Endothelial cell of umbilical vein (primary cell): ENCODE data around the gene SLC22A8. TPM values are rescaled to one million over a fixed set of nuclear protein-coding genes. Genes with fewer than 3 reads are reported as not detected.

Experiments
- BruUV-seq: library from RNA; stranded (reverse); fragments of 400-500 nt; replicated peaks from 2 replicates; lab custom pipeline; 2021; lab: Mats Ljungman, UMichigan
- CTCF ChIA-PET: fragments of 300-600, 350-600 bp; sonication (Branson Sonifier 250); formaldehyde crosslinking; loops from one replicate; lab custom pipeline; 2021; ENCODE audit warnings: antibody characterized with exemption, inconsistent platforms; lab: Charles Lee
- POLR2A ChIA-PET: fragments of 300-600, 350-600 bp; sonication (Branson Sonifier 250); formaldehyde crosslinking; loops from one replicate; lab custom pipeline; 2021; ENCODE audit warnings: antibody characterized with exemption, inconsistent platforms; lab: Charles Lee
- DNase-seq: peaks from one replicate; pipeline ENCODE4 v3.0.0-alpha.2; 2011; ENCODE audit warnings: low read depth, low spot score
- FAIRE-seq: peaks from 2 replicates; lab custom pipeline; 2011; peaks lifted over from hg19 to GRCh38; lab: Jason Lieb, UNC
- H2AFZ ChIP-seq: 2 replicates; pipeline ENCODE4 v1.6.0; 2012; ENCODE audit warnings: low read depth, low read length, control low read depth, inconsistent platforms
- H3K27ac ChIP-seq: 2 replicates; pipeline ENCODE4 v1.5.1; 2011; ENCODE audit warnings: low read depth, mild to moderate bottlenecking, control low read depth, low read length, moderate library complexity; ENCODE audit not compliant: insufficient read depth
- H3K27me3 ChIP-seq, 2 experiments: 2 replicates each; pipeline versions ENCODE4 v1.6.0 to v1.6.1; 2011; ENCODE audit warnings: low read length in 2 of 2, mixed read lengths in 1 of 2; ENCODE audit not compliant: control insufficient read depth in 2 of 2, insufficient read depth in 2 of 2
- H3K36me3 ChIP-seq, 2 experiments: 2 replicates in 1 of 2; 3 replicates in 1 of 2; pipeline ENCODE4 v1.5.1; 2011; ENCODE audit warnings: low read length in 2 of 2, mild to moderate bottlenecking in 1 of 2, moderate library complexity in 1 of 2; ENCODE audit not compliant: control insufficient read depth in 2 of 2, insufficient read depth in 2 of 2; ENCODE audit errors: extremely low read depth in 1 of 2
- H3K4me1 ChIP-seq: 3 replicates; pipeline ENCODE4 v1.5.1; 2011; ENCODE audit warnings: mild to moderate bottlenecking, low read length; ENCODE audit not compliant: control insufficient read depth, insufficient read depth; ENCODE audit errors: extremely low read depth
- H3K4me2 ChIP-seq: 2 replicates; pipeline ENCODE4 v1.6.1; 2011; ENCODE audit warnings: low read length, control low read depth, mixed read lengths; ENCODE audit not compliant: insufficient read depth
- H3K4me3 ChIP-seq, 3 experiments: fragments of 200-600 bp in 1 of 3; sonication (generic), shearing (Covaris generic) in 1 of 3; replicated peaks in 1 of 3; 2 replicates each; pipeline ENCODE4 v1.5.1; 2011 to 2016; ENCODE audit warnings: control low read depth in 3 of 3, low read length in 3 of 3, mild to moderate bottlenecking in 2 of 3, inconsistent platforms in 1 of 3, low read depth in 1 of 3, moderate library complexity in 1 of 3; ENCODE audit not compliant: insufficient read depth in 1 of 3
- H3K79me2 ChIP-seq: 2 replicates; pipeline ENCODE4 v1.6.0; 2012; ENCODE audit warnings: low read length, inconsistent platforms; ENCODE audit not compliant: control insufficient read depth, insufficient read depth
- H3K9ac ChIP-seq: replicated peaks from 2 replicates; pipeline ENCODE3; 2011; ENCODE audit warnings: low read length, control low read depth; ENCODE audit not compliant: insufficient read depth; ENCODE audit errors: extremely low read depth
- H3K9me1 ChIP-seq: replicated peaks from 3 replicates; pipeline ENCODE4 v1.6.0; 2011; ENCODE audit warnings: mild to moderate bottlenecking, low read length; ENCODE audit not compliant: control insufficient read depth, insufficient read depth; ENCODE audit errors: extremely low read depth
- H3K9me3 ChIP-seq: replicated peaks from 2 replicates; pipeline ENCODE4 v1.5.1; 2012; ENCODE audit warnings: low read length, inconsistent platforms; ENCODE audit not compliant: control insufficient read depth, insufficient read depth
- H4K20me1 ChIP-seq: replicated peaks from 2 replicates; pipeline ENCODE3; 2011; ENCODE audit warnings: mild to moderate bottlenecking, low read length; ENCODE audit not compliant: control insufficient read depth, insufficient read depth; ENCODE audit errors: extremely low read depth
- GATA2 ChIP-seq: IDR thresholded peaks from 2 replicates; pipeline ENCODE4 v1.7.0; 2011; ENCODE audit warnings: low read depth, mild to moderate bottlenecking, moderate library complexity, mixed read lengths, low read length; ENCODE audit not compliant: insufficient read length, insufficient read depth
- JUN ChIP-seq: IDR thresholded peaks from 2 replicates; pipeline ENCODE4 v1.6.1; 2011; ENCODE audit warnings: borderline replicate concordance, low read depth; ENCODE audit not compliant: insufficient read length, insufficient read depth
- MYC ChIP-seq: IDR thresholded peaks from one replicate; pipeline ENCODE4 v1.6.1; 2011; ENCODE audit warnings: mild to moderate bottlenecking, low read depth, low read length
- POLR2A ChIP-seq: IDR thresholded peaks from 2 replicates; pipeline ENCODE4 v1.6.1; 2012; ENCODE audit warnings: low read depth, mild to moderate bottlenecking, control low read depth, low read length
- POLR2AphosphoS5 ChIP-seq: IDR thresholded peaks from 2 replicates; pipeline ENCODE4 v1.6.1; 2012; ENCODE audit warnings: low read depth, mild to moderate bottlenecking, control low read depth, low read length, moderate library complexity; ENCODE audit not compliant: insufficient read depth
- dilution Hi-C: fragments of 300-500 bp; cut with MboI; formaldehyde crosslinking; loops from one replicate; pipeline ENCODE4 v1.15.0; 2019; ENCODE audit warnings: low sequenced_read_pairs; ENCODE audit not compliant: extremely low pct_ligation_motif_present
- intact Hi-C: fragments of 100-400 bp; cut with micrococcal nuclease; formaldehyde crosslinking; loops from one replicate; pipeline ENCODE4 v1.10.0; 2022
- polyA plus RNA-seq, 4 experiments: library from polyadenylated mRNA; depleted of rRNA in 3 of 4; stranded (reverse) in 3 of 4; unstranded in 1 of 4; fragments of >200 nt; gene quantifications; 2 replicates each; pipeline versions ENCODE4 v1.2.1 to v1.2.3, GENCODE V29; 2011 to 2012; ENCODE audit warnings: missing spikeins in 1 of 4
- total RNA-seq: library from RNA; stranded (reverse); gene quantifications from 2 replicates; pipeline ENCODE4 v1.2.3, GENCODE V29; 2021
- TF ChIP-seq, protein P1 (sequence below), 2 donors: IDR thresholded peaks; 1 replicate in 1 of 2; 2 replicates in 1 of 2; pipeline ENCODE4 v1.5.1; 2011; ENCODE audit warnings: low read length in 2 of 2, mild to moderate bottlenecking in 2 of 2, moderate library complexity in 2 of 2, control low read depth in 1 of 2, inconsistent platforms in 1 of 2, low read depth in 1 of 2; ENCODE audit not compliant: insufficient read depth in 1 of 2; ENCODE audit errors: extremely low read depth in 1 of 2
- TF ChIP-seq, protein P2 (sequence below): IDR thresholded peaks from 2 replicates; pipeline ENCODE4 v1.6.1; 2011; ENCODE audit not compliant: insufficient read depth, insufficient read length

Gene SLC22A8
- total and polyA plus RNA-seq, 2 donors (not counting 3 experiments of a cell fraction or from before 2014, with no cell fraction given), result not detected

DNA sequence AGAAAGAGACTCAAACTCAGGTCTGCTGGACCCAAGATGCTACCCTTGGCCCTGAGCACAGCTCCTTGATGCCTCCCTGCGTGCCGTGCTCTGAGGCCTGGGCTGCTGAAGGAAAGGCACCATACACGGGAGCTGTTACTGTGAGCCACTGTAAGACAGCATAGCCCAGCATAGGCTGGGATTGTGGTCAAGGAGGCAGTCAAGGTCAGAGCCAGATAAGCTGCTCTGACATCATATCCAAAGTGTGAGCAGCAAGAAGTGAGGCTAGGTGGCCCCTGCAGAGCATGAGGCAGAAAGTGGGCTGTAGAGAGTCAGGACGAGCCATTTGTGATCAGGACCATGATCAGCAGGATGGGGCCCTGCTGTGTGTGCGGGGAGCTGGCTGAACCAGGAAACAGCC is 7.7 kb downstream of the SLC22A8 start:
- DNase-seq, result no peak
- Histone ChIP-seq H3K9me1 (no peaks in the 10 kb centered on the region), H3K9me3 (no peaks in the 10 kb centered on the region), H3K9ac (no peak overlapping the region), H3K27ac (no peak overlapping the region), H3K4me2 (no peak overlapping the region), H2AFZ (no peak overlapping the region), H3K36me3 (no peaks in the 10 kb centered on the region), H3K4me1 (no peaks in the 10 kb centered on the region), H3K27me3 (peaks cover 2 to 9% of the 10 kb centered on the region in 2 experiments), H4K20me1 (no peaks in the 10 kb centered on the region), H3K4me3 (no peak overlapping the region), H3K79me2 (no peaks in the 10 kb centered on the region)
- ChIA-PET CTCF (interaction anchor here (0.7 to 2.1 kb wide), 11 partner anchors 10 to 102 kb away, joined by 3 to 9 read pairs (median 4); no protein-coding TSS in a partner anchor), POLR2A (no interaction called here)
- intact Hi-C loops (no loop called here), dilution Hi-C loops (no loop called here)
- BruUV-seq, result no TSS peak
- TF ChIP-seq JUN (no peak), MYC (no peak), POLR2AphosphoS5 (no peak), GATA2 (no peak), POLR2A (no peak)
- TF ChIP-seq, protein P1, sequence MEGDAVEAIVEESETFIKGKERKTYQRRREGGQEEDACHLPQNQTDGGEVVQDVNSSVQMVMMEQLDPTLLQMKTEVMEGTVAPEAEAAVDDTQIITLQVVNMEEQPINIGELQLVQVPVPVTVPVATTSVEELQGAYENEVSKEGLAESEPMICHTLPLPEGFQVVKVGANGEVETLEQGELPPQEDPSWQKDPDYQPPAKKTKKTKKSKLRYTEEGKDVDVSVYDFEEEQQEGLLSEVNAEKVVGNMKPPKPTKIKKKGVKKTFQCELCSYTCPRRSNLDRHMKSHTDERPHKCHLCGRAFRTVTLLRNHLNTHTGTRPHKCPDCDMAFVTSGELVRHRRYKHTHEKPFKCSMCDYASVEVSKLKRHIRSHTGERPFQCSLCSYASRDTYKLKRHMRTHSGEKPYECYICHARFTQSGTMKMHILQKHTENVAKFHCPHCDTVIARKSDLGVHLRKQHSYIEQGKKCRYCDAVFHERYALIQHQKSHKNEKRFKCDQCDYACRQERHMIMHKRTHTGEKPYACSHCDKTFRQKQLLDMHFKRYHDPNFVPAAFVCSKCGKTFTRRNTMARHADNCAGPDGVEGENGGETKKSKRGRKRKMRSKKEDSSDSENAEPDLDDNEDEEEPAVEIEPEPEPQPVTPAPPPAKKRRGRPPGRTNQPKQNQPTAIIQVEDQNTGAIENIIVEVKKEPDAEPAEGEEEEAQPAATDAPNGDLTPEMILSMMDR (IDR thresholded peaks at IDR 0.05; ENCODE audit: extremely low read depth in 1 of 2, insufficient read depth in 1 of 2, low read depth in 1 of 2, low read length in 2 of 2), result no peak
- TF ChIP-seq, protein P2, sequence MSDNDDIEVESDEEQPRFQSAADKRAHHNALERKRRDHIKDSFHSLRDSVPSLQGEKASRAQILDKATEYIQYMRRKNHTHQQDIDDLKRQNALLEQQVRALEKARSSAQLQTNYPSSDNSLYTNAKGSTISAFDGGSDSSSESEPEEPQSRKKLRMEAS, result no peak
- no peak for FAIRE-seq
